Liver (tissue), 9 donors: ENCODE measurements around the gene OTOL1. TPM values are rescaled to one million over a fixed set of nuclear protein-coding genes. Genes with fewer than 3 reads are reported as not detected.

Experiments
- DNase-seq: peaks from one replicate; pipeline ENCODE4 v3.0.0-alpha.2; 2017; ENCODE audit warnings: low spot score
- H3K27ac ChIP-seq, 2 donors: one replicate each; pipeline ENCODE4 v1.7.0; 2013; ENCODE audit warnings: inconsistent platforms in 2 of 2, low read length in 2 of 2, control low read depth in 1 of 2, low read depth in 1 of 2, mild to moderate bottlenecking in 1 of 2
- H3K27me3 ChIP-seq, 4 donors: one replicate each; pipeline versions ENCODE4 v1.6.1 to v1.7.0; 2013; ENCODE audit warnings: low read length in 3 of 4, inconsistent platforms in 1 of 4, mild to moderate bottlenecking in 1 of 4, moderate library complexity in 1 of 4; ENCODE audit not compliant: control insufficient read depth in 4 of 4, insufficient read depth in 4 of 4
- H3K36me3 ChIP-seq, 4 donors: one replicate each; pipeline versions ENCODE4 v1.6.1 to v1.7.0; 2013; ENCODE audit warnings: low read length in 3 of 4, mild to moderate bottlenecking in 3 of 4, low read depth in 1 of 4, moderate library complexity in 1 of 4; ENCODE audit not compliant: control insufficient read depth in 4 of 4, insufficient read depth in 3 of 4
- H3K4me1 ChIP-seq, 4 donors: one replicate each; pipeline versions ENCODE4 v1.6.1 to v1.7.0; 2013; ENCODE audit warnings: low read length in 3 of 4, mild to moderate bottlenecking in 3 of 4, moderate library complexity in 1 of 4; ENCODE audit not compliant: control insufficient read depth in 4 of 4, insufficient read depth in 4 of 4
- H3K4me3 ChIP-seq, 3 donors: one replicate each; pipeline versions ENCODE4 v1.6.1 to v1.7.0; 2013; ENCODE audit warnings: low read length in 3 of 3, control low read depth in 1 of 3, low read depth in 1 of 3, mild to moderate bottlenecking in 1 of 3
- H3K9ac ChIP-seq, 2 donors: one replicate each; pipeline ENCODE4 v1.7.0; 2013; ENCODE audit warnings: low read length in 2 of 2, mild to moderate bottlenecking in 2 of 2, moderate library complexity in 2 of 2, control low read depth in 1 of 2, low read depth in 1 of 2
- H3K9me3 ChIP-seq, 4 donors: one replicate each; pipeline versions ENCODE4 v1.6.1 to v1.7.0; 2013; ENCODE audit warnings: low read length in 3 of 4; ENCODE audit not compliant: control insufficient read depth in 4 of 4
- ATF3 ChIP-seq: IDR thresholded peaks from 2 replicates; pipeline ENCODE4 v1.6.1; 2016; ENCODE audit warnings: antibody characterized with exemption
- CTCF ChIP-seq: fragments of 150-350 bp; IDR thresholded peaks from 2 replicates; pipeline ENCODE4 v1.5.1; 2017; ENCODE audit warnings: improper control_type of control experiment, low read depth, low read length; ENCODE audit not compliant: missing input control
- EGR1 ChIP-seq, 2 donors: IDR thresholded peaks; 2 replicates each; pipeline ENCODE4 v1.6.1; 2016 to 2018; ENCODE audit warnings: antibody characterized with exemption in 2 of 2, low read depth in 2 of 2
- FOXA1 ChIP-seq: IDR thresholded peaks from 2 replicates; pipeline ENCODE4 v1.6.1; 2016; ENCODE audit warnings: antibody characterized with exemption
- FOXA2 ChIP-seq: IDR thresholded peaks from 2 replicates; pipeline ENCODE4 v1.6.1; 2016; ENCODE audit warnings: antibody characterized with exemption
- GABPA ChIP-seq, 2 donors: IDR thresholded peaks in 1 of 2; conservative IDR thresholded peaks in 1 of 2; 2 replicates each; pipeline ENCODE4 v1.6.1; 2016; ENCODE audit warnings: antibody characterized with exemption in 2 of 2, mild to moderate bottlenecking in 1 of 2, moderate library complexity in 1 of 2
- HNF4A ChIP-seq, 2 donors: conservative IDR thresholded peaks; 2 replicates each; pipeline ENCODE4 v1.6.1; 2016; ENCODE audit warnings: antibody characterized with exemption in 2 of 2, mild to moderate bottlenecking in 2 of 2
- HNF4G ChIP-seq: IDR thresholded peaks from 2 replicates; pipeline ENCODE4 v1.6.1; 2016; ENCODE audit warnings: antibody characterized with exemption
- JUND ChIP-seq, 2 donors: IDR thresholded peaks; 2 replicates each; pipeline ENCODE4 v1.6.1; 2016; ENCODE audit warnings: antibody characterized with exemption in 2 of 2
- MAX ChIP-seq: IDR thresholded peaks from 2 replicates; pipeline ENCODE4 v1.6.1; 2016; ENCODE audit warnings: antibody characterized with exemption
- NR2F2 ChIP-seq: IDR thresholded peaks from 2 replicates; pipeline ENCODE4 v1.6.1; 2016; ENCODE audit warnings: antibody characterized with exemption
- RAD21 ChIP-seq, 2 donors: IDR thresholded peaks; 2 replicates each; pipeline ENCODE4 v1.6.1; 2016; ENCODE audit warnings: antibody characterized with exemption in 2 of 2, mild to moderate bottlenecking in 2 of 2
- RXRA ChIP-seq, 2 donors: IDR thresholded peaks; 2 replicates each; pipeline ENCODE4 v1.6.1; 2017 to 2018; ENCODE audit warnings: antibody characterized with exemption in 2 of 2, mild to moderate bottlenecking in 1 of 2
- SP1 ChIP-seq: IDR thresholded peaks from 2 replicates; pipeline ENCODE4 v1.6.1; 2018; ENCODE audit warnings: antibody characterized with exemption, mild to moderate bottlenecking
- TAF1 ChIP-seq: conservative IDR thresholded peaks from 2 replicates; pipeline ENCODE4 v1.6.1; 2016; ENCODE audit warnings: antibody characterized with exemption, mild to moderate bottlenecking
- YY1 ChIP-seq: IDR thresholded peaks from 2 replicates; pipeline ENCODE4 v1.6.1; 2016; ENCODE audit warnings: antibody characterized with exemption, mild to moderate bottlenecking
- ZBTB33 ChIP-seq: IDR thresholded peaks from 2 replicates; pipeline ENCODE4 v1.6.1; 2016; ENCODE audit warnings: antibody characterized with exemption
- WGBS: extraction: QIAGEN DNeasy Blood & Tissue Kit; methylation state at CpG from one replicate; pipeline ENCODE4 v1.1.7; 2013; 5-methylcytosine and 5-hydroxymethylcytosine counted together
- polyA plus RNA-seq, 2 donors: library from polyadenylated mRNA; stranded (reverse) in 1 of 2; unstranded in 1 of 2; fragments of 200-250 nt in 1 of 2; fragments of >200 nt in 1 of 2; fragmentation: Nextera tagmentation in 1 of 2; extraction: Ambion mirVana in 1 of 2; gene quantifications; one replicate each; pipeline versions ENCODE4 v1.2.1 to v1.2.3, GENCODE V29; 2013 to 2015
- total RNA-seq, 2 donors: library from RNA; depleted of rRNA; stranded (reverse); fragments of >200 nt; gene quantifications; one replicate each; pipeline ENCODE4 v1.2.3, GENCODE V29; 2014
- donor health status: healthy.
- donor health status: healthy.
- donor health status: healthy.
- donor health status: healthy.
- donor health status: healthy.

The OTOL1 gene
- total and polyA plus RNA-seq, 4 donors = not detected

- no peak overlapping the region for H3K9ac ChIP-seq
- peaks cover 0 to 4% (median 3%) of the 10 kb centered on the region in 4 donors for H3K4me1 ChIP-seq
- no peak overlapping the region for H3K27ac ChIP-seq
- TF ChIP-seq NR2F2 (no peak), SP1 (no peak), HNF4A (conservative IDR thresholded peaks at IDR 0.05) (no peak), CTCF (no peak), YY1 (no peak), MAX (no peak), HNF4G (no peak), TAF1 (no peak), RAD21 (IDR thresholded peaks at IDR 0.05) (no peak), RXRA (IDR thresholded peaks at IDR 0.05) (no peak), GABPA (IDR thresholded peaks at IDR 0.05 in 1 of 2, conservative IDR thresholded peaks at IDR 0.05 in 1 of 2) (no peak)
- no peaks in the 10 kb centered on the region for H3K9me3 ChIP-seq
- no peaks in the 10 kb centered on the region for H3K36me3 ChIP-seq
- WGBS = 93% methylated on average over 4 of the region's 4 CpGs
- no peaks in the 10 kb centered on the region for H3K27me3 ChIP-seq
- no peak for DNase-seq
- H3K4me3 ChIP-seq = no peak overlapping the region
Measured at GRCh38 chr3:161474741-161475140, 21.9 kb upstream of the OTOL1 start.

GRCh38 chr3:161475206-161475605 is 21.4 kb upstream of the OTOL1 start:
- Histone ChIP-seq H3K4me3 (no peak overlapping the region), H3K36me3 (no peaks in the 10 kb centered on the region), H3K4me1 (peaks cover 0 to 4% (median 3%) of the 10 kb centered on the region in 4 donors), H3K9me3 (no peaks in the 10 kb centered on the region), H3K9ac (no peak overlapping the region), H3K27ac (no peak overlapping the region), H3K27me3 (no peaks in the 10 kb centered on the region)
- TF ChIP-seq NR2F2 (no peak), CTCF (no peak), ATF3 (no peak), JUND (IDR thresholded peaks at IDR 0.05) (no peak), EGR1 (IDR thresholded peaks at IDR 0.05; ENCODE audit: low read depth in 2 of 2) (no peak), HNF4G (no peak)
- no peak for DNase-seq

- Histone ChIP-seq H3K36me3 (no peaks in the 10 kb centered on the region), H3K4me3 (no peak overlapping the region), H3K9ac (no peak overlapping the region), H3K4me1 (peaks cover 0 to 4% (median 3%) of the 10 kb centered on the region in 4 donors), H3K27ac (no peak overlapping the region), H3K27me3 (no peaks in the 10 kb centered on the region), H3K9me3 (no peaks in the 10 kb centered on the region)
- DNase-seq = no peak
- TF ChIP-seq JUND (IDR thresholded peaks at IDR 0.05) (peak; percentile 21 to 24), RXRA (IDR thresholded peaks at IDR 0.05) (peak; percentile 45 to 74), HNF4G (peak; percentile 39), YY1 (peak; percentile 13), RAD21 (IDR thresholded peaks at IDR 0.05) (peak in 1 of 2 donors; percentile 6), GABPA (IDR thresholded peaks at IDR 0.05 in 1 of 2, conservative IDR thresholded peaks at IDR 0.05 in 1 of 2) (no peak), ZBTB33 (no peak), FOXA2 (peak; percentile 14), FOXA1 (no peak), NR2F2 (peak; percentile 34), HNF4A (conservative IDR thresholded peaks at IDR 0.05) (peak; percentile 84 to 87), SP1 (peak; percentile 27)
Measured at GRCh38 chr3:161475905-161476304, 20.7 kb upstream of the OTOL1 start.
